Right lung (tissue), 5 donors: Measurements from ENCODE around the gene EFNB3. TPM values are rescaled to one million over a fixed set of nuclear protein-coding genes. Genes with fewer than 3 reads are reported as not detected.
A peak's percentile ranks its signal among the peaks of the same experiment; 100 is the strongest.

Experiments used
- DNase-seq, 2 donors: peaks; one replicate each; pipeline ENCODE4 v3.0.0-alpha.2; 2013
- polyA plus RNA-seq, 5 donors: library from polyadenylated mRNA; unstranded; fragments of 120-200 nt; gene quantifications; one replicate each; pipeline versions ENCODE4 v1.2.1 to v1.2.3, GENCODE V29; 2013; ENCODE audit warnings: inconsistent platforms in 1 of 5, low replicate concordance in 1 of 5; ENCODE audit not compliant: insufficient read length in 5 of 5, insufficient read depth in 1 of 5

The EFNB3 gene
- polyA plus RNA-seq, 5 donors: 28.2 to 37.8 (median 32.1) TPM

- no peak for DNase-seq
Measured at GRCh38 chr17:7695586-7695985, 9.4 kb upstream of the EFNB3 start.

GRCh38 chr17:7697828-7698588 is 7.0 kb upstream of the EFNB3 start:
- no peak for DNase-seq

GRCh38 chr17:7700510-7700909 is 4.5 kb upstream of the EFNB3 start:
- DNase-seq: no peak

- no peak for DNase-seq
Measured at GRCh38 chr17:7701681-7702080, 3.3 kb upstream of the EFNB3 start.

GRCh38 chr17:7702776-7703175 is 2.2 kb upstream of the EFNB3 start:
- DNase-seq: no peak

- peak; percentile 73 for DNase-seq
Measured at GRCh38 chr17:7703584-7704479, 1.2 kb upstream of the EFNB3 start.

GRCh38 chr17:7705269-7706255 is 560 bp downstream of the EFNB3 start:
- DNase-seq: no peak

GRCh38 chr17:7706631-7707354 is 1.8 kb downstream of the EFNB3 start:
- no peak for DNase-seq

GRCh38 chr17:7707446-7707845 is 2.4 kb downstream of the EFNB3 start:
- DNase-seq: no peak

- DNase-seq: no peak
Measured at GRCh38 chr17:7707858-7708750, 3.1 kb downstream of the EFNB3 start.

GRCh38 chr17:7709031-7709430 is 4.0 kb downstream of the EFNB3 start:
- no peak for DNase-seq

GRCh38 chr17:7710301-7710700 is 5.3 kb downstream of the EFNB3 start:
- DNase-seq: no peak

GRCh38 chr17:7711051-7711755 is 6.2 kb downstream of the EFNB3 start:
- no peak for DNase-seq

GRCh38 chr17:7712111-7712771 is 7.2 kb downstream of the EFNB3 start:
- no peak for DNase-seq

- DNase-seq: no peak
Measured at GRCh38 chr17:7713782-7714181, 8.8 kb downstream of the EFNB3 start.

- DNase-seq: no peak
Measured at GRCh38 chr17:7714721-7715594, 10.0 kb downstream of the EFNB3 start.
